ENCODE measurements around the gene ABLIM1. TPM values are rescaled to one million over a fixed set of nuclear protein-coding genes. Genes with fewer than 3 reads are reported as not detected.

Gene ABLIM1
- polyA plus RNA-seq, 1 donor from 2014 or later, result 10.1 TPM

DNA sequence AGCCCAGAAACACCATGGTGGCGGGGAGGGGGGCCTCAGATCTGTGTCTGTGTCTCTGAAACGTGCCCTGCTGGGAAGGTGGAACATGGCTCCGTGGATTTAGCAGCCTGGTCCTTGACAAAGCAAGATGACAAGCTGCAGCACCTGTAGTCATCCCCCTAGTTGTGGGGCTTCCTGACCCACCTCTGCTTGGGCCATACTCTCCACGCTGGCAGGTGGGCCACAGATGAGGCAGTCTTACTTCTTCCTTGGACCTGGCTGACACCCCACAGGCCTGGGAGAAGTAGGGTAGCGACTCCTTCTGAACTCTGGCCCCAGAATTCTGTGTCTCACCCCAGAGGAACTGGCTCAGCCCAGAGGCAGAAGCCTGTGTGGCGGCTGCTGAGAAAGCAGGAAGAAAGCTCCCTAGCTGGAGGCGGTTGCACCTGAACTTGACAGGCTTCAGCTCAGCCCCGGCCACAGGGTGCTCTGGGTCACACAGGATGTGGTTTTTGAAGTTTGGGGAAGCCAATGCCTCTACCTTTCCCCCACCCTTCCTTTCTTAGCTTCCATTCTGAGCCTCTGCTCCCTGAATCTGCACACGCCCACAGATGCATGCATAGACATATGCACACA is 113.9 kb downstream of the ABLIM1 start:
- Histone ChIP-seq H2AFZ (ENCODE audit: low read depth, low read length) (no peak overlapping the region), H3K4me3 (ENCODE audit: low read length) (no peak overlapping the region), H3F3A (ENCODE audit: insufficient read depth, low read length, poor library complexity, severe bottlenecking) (no peaks in the 10 kb centered on the region), H3K9ac (ENCODE audit: low read length) (no peak overlapping the region), H4K20me1 (ENCODE audit: insufficient read depth) (no peaks in the 10 kb centered on the region), H3K36me3 (ENCODE audit: insufficient read depth, low read length) (no peaks in the 10 kb centered on the region), H3K9me3 (ENCODE audit: low read length) (no peaks in the 10 kb centered on the region), H3K4me2 (ENCODE audit: low read length) (no peak overlapping the region), H3K27ac (ENCODE audit: low read length) (no peak overlapping the region), H3K79me2 (replicated peaks; ENCODE audit: insufficient read depth, low read length) (no peaks in the 10 kb centered on the region), H3K27me3 (ENCODE audit: insufficient read depth, low read depth, low read length) (no peaks in the 10 kb centered on the region), H3K9me2 (ENCODE audit: insufficient read depth, low read length) (no peaks in the 10 kb centered on the region)
- TF ChIP-seq SMC3 (conservative IDR thresholded peaks at IDR 0.05; ENCODE audit: poor library complexity) (no peak), POLR2AphosphoS5 (IDR thresholded peaks at IDR 0.05) (no peak)

DNA sequence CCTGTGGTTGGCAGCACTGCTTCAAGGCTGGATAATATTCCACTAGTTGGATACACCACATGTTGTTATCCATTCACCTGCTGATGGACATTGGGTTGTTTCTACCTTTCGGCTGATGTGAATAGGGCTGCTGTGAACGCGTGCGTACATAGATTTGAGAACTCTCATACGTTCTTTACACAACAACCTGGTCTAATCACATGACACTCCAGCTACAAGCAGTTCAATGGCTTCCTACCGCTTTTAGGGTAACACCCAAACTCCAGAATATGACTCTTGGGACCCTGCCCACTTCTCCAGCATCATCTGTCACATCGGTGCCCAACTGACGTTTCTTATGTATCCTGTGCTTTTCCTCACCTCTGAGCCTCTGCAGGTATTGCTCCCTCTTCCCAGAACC is 114.6 kb downstream of the ABLIM1 start:
- Histone ChIP-seq H3K27ac (ENCODE audit: low read length) (no peak overlapping the region), H3K79me2 (replicated peaks; ENCODE audit: insufficient read depth, low read length) (no peaks in the 10 kb centered on the region), H3F3A (ENCODE audit: insufficient read depth, low read length, poor library complexity, severe bottlenecking) (no peaks in the 10 kb centered on the region), H3K4me2 (ENCODE audit: low read length) (no peak overlapping the region), H3K4me3 (ENCODE audit: low read length) (no peak overlapping the region), H2AFZ (ENCODE audit: low read depth, low read length) (no peak overlapping the region), H3K27me3 (ENCODE audit: insufficient read depth, low read depth, low read length) (no peaks in the 10 kb centered on the region), H4K20me1 (ENCODE audit: insufficient read depth) (no peaks in the 10 kb centered on the region), H3K9ac (ENCODE audit: low read length) (no peak overlapping the region), H3K9me2 (ENCODE audit: insufficient read depth, low read length) (no peaks in the 10 kb centered on the region), H3K36me3 (ENCODE audit: insufficient read depth, low read length) (no peaks in the 10 kb centered on the region), H3K9me3 (ENCODE audit: low read length) (no peaks in the 10 kb centered on the region)
- no peak for TF ChIP-seq RAD21 (conservative IDR thresholded peaks at IDR 0.05)
- TF ChIP-seq EP300 (conservative IDR thresholded peaks at IDR 0.05; ENCODE audit: poor library complexity, severe bottlenecking), result no peak
- TF ChIP-seq MXI1 (conservative IDR thresholded peaks at IDR 0.05; ENCODE audit: poor library complexity, severe bottlenecking), result no peak
- TF ChIP-seq, protein P1, sequence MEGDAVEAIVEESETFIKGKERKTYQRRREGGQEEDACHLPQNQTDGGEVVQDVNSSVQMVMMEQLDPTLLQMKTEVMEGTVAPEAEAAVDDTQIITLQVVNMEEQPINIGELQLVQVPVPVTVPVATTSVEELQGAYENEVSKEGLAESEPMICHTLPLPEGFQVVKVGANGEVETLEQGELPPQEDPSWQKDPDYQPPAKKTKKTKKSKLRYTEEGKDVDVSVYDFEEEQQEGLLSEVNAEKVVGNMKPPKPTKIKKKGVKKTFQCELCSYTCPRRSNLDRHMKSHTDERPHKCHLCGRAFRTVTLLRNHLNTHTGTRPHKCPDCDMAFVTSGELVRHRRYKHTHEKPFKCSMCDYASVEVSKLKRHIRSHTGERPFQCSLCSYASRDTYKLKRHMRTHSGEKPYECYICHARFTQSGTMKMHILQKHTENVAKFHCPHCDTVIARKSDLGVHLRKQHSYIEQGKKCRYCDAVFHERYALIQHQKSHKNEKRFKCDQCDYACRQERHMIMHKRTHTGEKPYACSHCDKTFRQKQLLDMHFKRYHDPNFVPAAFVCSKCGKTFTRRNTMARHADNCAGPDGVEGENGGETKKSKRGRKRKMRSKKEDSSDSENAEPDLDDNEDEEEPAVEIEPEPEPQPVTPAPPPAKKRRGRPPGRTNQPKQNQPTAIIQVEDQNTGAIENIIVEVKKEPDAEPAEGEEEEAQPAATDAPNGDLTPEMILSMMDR (IDR thresholded peaks at IDR 0.05; ENCODE audit: poor library complexity, severe bottlenecking), result no peak
- no peak for TF ChIP-seq EZH2 (IDR thresholded peaks at IDR 0.05; ENCODE audit: borderline replicate concordance, insufficient read depth, low read length, poor library complexity, severe bottlenecking)
- no peak for TF ChIP-seq SMC3 (conservative IDR thresholded peaks at IDR 0.05; ENCODE audit: poor library complexity)
- no peak for TF ChIP-seq TAF1 (IDR thresholded peaks at IDR 0.05; ENCODE audit: low read depth)
- no peak for TF ChIP-seq POLR2AphosphoS5 (IDR thresholded peaks at IDR 0.05)
- TF ChIP-seq, protein P2, sequence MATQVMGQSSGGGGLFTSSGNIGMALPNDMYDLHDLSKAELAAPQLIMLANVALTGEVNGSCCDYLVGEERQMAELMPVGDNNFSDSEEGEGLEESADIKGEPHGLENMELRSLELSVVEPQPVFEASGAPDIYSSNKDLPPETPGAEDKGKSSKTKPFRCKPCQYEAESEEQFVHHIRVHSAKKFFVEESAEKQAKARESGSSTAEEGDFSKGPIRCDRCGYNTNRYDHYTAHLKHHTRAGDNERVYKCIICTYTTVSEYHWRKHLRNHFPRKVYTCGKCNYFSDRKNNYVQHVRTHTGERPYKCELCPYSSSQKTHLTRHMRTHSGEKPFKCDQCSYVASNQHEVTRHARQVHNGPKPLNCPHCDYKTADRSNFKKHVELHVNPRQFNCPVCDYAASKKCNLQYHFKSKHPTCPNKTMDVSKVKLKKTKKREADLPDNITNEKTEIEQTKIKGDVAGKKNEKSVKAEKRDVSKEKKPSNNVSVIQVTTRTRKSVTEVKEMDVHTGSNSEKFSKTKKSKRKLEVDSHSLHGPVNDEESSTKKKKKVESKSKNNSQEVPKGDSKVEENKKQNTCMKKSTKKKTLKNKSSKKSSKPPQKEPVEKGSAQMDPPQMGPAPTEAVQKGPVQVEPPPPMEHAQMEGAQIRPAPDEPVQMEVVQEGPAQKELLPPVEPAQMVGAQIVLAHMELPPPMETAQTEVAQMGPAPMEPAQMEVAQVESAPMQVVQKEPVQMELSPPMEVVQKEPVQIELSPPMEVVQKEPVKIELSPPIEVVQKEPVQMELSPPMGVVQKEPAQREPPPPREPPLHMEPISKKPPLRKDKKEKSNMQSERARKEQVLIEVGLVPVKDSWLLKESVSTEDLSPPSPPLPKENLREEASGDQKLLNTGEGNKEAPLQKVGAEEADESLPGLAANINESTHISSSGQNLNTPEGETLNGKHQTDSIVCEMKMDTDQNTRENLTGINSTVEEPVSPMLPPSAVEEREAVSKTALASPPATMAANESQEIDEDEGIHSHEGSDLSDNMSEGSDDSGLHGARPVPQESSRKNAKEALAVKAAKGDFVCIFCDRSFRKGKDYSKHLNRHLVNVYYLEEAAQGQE (IDR thresholded peaks at IDR 0.05; ENCODE audit: borderline replicate concordance), result no peak
